NCI-H1092 (cell line): ENCODE data around the gene CRELD2.

Source experiments
- DNase-seq: peaks from one replicate; lab custom pipeline; 2025; lab: John Stamatoyannopoulos, UW

CRELD2 gene

DNA sequence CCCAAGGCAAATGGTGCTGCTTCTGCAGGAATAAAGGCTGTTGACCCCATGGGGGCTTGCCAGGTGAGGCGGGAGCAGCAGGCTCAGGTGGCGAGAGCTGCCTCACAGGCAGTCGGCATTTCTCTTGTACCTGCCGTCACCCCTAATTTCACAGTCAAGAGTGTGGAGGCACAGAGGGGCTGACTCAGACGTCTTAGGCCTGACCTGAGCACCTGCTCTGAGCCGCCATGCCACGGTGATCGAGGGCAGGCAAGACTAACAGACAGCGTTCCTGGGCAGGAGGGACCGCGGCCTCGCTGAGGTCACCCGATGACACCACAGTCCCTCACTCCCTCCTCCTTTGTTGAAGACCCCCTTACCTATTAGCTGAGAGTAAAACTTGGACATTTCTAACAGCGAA is 5.4 kb upstream of the CRELD2 start:
- DNase-seq, result no peak

- DNase-seq, result no peak
Observed at GRCh38 chr22:49913446-49913845, 5.0 kb upstream of the CRELD2 start.

GRCh38 chr22:49914256-49914655 is 4.2 kb upstream of the CRELD2 start:
- DNase-seq, result no peak

DNA sequence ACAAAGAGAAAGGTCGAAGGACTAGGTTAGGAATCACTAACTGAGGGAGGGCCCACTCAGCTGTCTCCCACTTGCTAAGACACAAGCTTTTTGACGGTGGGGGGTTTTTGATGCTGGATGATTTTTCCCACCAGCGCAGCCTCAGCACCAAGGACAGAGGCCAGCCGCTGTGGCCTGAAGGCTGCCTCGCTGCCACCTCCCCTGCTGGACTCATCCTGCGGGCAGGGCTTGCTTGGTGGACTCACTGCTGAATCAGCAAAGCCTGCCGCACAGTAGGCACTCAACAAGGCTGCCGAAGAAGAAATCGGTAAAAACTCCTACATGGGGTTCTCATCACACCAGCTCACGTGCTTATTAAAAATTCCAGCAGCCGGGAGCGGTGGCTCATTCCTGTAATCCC is 2.8 kb upstream of the CRELD2 start:
- no peak for DNase-seq

- no peak for DNase-seq
Observed at GRCh38 chr22:49916831-49917230, 1.6 kb upstream of the CRELD2 start.

DNA sequence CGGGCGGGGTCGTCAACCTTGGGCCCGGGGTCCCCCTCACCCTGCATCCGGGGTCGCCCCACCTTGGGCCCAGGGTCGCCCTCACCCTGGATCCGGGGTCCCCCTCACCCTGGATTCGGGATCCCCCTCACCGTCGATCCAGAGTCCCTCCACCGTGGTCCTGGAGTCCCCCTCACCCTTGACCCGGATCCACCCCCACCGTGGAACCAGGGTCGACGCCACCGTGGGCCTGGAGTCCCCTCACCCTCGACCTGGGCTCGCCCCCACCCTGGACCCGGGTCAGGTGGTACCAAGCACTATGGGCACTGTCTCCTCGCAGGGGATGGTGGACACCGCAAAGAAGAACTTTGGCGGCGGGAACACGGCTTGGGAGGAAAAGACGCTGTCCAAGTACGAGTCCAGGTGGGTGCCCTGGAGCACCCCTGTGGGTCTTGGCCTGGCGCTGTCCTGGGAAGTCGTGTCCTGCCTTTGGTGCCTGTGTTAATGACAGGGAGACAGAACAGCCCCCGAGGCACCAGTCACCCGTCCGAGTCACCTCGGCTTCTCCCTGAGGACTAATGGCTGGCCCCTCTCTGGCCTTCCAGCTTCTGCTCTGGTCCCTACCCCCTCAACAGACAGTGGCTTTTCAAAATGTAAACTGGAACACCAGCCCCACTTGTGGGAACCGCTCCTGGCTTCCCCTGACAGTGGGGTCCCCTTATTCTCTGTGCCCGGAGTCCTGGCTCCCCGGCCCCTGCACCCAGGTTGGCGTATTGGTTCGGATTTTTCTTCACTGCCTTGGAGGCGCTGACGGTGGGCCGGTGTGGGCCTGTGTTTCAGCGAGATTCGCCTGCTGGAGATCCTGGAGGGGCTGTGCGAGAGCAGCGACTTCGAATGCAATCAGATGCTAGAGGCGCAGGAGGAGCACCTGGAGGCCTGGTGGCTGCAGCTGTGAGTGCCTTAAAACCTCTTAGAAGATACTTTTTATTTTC is 762 bp downstream of the CRELD2 start:
- no peak for DNase-seq

GRCh38 chr22:49920859-49921258 is 2.4 kb downstream of the CRELD2 start:
- DNase-seq, result no peak

- DNase-seq, result no peak
Observed at GRCh38 chr22:49921508-49922278, 3.3 kb downstream of the CRELD2 start.

DNA sequence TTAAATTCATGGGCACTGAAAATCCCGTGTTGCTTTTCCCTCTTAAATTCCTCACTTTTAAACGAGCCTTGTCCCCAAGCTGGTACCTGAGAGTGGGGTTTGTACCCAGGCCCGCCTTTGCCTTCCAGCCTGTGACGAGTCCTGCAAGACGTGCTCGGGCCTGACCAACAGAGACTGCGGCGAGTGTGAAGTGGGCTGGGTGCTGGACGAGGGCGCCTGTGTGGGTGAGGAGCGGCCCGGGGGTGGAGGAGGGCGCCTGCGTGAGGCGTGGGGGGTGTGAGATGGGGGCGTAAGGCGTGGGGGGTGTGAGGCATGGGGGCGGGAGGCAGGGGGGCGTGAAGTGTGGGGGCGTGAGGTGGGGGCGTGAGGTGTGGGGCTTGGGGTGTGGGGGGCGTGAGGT is 4.0 kb downstream of the CRELD2 start:
- no peak for DNase-seq

DNA sequence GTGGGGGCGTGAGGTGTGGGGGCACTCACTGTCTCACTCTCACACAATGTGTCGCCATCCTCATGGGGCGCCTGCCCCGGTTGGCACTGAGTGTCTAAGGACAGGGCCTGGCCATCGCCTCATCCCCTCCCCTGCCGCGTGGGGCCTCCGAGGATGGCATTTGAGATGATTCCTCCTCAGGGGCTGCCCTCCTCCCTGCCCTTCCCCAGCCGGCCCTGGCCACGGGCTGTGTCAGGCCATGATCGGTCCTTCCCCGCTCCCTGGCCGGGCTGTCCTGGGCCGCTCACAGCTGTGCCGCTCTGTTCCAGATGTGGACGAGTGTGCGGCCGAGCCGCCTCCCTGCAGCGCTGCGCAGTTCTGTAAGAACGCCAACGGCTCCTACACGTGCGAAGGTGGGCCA is 4.5 kb downstream of the CRELD2 start:
- DNase-seq, result no peak

DNA sequence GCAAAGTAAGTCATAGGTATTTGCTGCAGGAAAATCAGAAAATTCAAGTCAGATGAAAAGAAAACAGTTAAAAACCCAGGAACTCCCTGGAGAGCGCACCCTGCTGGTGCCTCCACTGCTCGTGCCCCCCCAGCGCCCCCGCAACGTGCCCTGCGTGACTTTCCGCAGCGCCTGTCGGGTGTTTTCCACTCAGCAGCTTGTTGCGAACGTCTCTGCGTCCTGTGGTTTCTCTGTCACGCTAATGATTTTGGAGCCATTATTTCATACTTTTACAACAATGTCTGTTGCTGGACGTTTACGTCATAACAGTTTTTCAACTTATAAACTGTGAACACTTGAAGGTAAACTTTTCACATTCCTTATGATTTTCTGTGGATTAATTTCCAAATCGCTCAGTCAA is 5.0 kb downstream of the CRELD2 start:
- no peak for DNase-seq

DNA sequence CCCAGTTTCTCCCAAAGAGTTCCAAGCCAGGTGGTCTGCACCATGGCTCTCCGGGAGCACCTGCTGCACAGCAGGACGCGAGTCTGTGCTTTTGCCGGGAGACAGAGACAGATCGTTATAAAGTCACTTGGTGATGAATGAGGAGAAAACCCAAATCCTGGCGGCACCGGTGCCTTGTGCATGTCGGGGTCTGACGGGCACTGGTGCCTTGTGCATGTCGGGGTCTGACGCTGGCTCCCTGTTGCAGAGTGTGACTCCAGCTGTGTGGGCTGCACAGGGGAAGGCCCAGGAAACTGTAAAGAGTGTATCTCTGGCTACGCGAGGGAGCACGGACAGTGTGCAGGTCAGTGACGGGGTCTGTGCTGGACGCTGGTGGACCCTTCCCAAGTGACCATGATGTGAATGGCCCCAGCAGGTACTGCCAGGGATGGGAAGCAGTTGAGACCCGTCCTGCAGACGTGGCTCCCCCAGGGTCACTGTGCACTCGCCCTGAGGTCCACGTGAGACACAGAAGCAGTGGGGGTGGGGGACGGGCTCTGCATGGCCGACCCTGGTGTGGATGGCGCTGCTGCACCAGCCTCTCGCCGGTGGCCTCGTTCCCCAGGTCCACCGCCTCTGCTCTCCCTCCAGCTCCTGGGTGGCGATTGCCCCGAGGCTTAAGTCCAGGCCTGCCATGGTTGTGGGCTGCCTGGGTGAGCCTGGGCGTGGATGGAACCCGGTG is 5.8 kb downstream of the CRELD2 start:
- no peak for DNase-seq

DNA sequence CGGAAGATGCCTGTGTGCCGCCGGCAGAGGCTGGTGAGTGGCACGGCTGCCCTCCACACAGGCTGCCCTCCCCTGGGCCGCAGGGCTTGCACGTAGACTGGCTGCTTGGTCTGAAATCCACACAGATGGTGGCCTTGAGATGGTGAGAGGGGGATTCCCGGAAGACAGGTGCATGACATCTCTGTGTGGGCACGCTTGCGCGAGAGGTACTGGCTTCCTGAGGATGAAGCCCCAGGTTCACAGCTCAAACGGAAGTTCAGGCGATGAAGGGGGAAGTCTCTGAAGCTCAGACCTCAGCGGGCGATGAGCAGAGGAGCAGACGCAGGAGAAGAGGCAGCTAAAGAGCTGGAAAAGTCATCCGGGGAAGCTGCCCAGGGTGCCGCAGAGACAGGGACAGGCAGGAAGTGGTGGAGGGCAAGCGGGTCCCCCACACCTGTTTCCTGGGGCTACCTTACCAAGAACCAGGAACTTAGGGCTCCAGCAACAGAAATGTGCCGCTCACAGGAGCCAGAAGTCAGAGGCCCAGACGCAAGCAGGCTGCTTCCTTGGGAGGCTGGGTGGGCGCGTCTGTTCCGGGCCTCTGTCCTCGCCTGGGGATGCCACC is 7.2 kb downstream of the CRELD2 start:
- no peak for DNase-seq

DNA sequence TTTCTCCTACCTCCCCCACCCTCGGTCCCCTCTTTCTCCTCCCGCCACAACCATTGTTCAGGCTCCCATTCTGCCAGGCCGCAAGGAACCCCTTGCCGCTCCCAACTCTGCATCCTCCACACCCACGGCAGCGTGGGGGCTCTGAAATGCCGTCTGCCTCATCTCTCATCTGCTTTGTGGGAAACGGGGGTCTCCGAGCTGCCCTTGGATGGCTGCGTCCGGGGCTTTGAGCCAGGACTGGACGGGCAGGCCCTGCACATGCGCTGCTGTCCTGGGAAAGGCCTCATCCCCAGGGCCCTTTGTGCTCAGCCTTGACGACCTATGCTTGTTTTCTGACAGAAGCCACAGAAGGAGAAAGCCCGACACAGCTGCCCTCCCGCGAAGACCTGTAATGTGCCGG is 8.5 kb downstream of the CRELD2 start:
- DNase-seq, result no peak

- no peak for DNase-seq
Observed at GRCh38 chr22:49927483-49928184, 9.2 kb downstream of the CRELD2 start.

DNA sequence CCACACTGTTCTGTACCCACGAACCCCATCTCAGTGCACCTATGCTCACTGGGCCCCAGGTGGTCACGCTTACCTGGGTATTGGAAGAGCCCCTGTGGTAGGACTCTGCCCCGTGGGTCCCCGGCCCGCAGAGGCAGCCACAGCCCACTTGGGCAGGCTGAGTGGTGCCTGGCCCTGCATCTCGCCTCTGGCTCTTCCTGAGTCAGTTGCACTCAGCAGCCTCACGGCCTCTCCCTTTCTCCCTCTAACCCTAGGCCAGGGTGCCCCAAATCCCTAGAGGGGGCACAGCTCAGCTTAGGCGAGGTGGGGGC is 9.7 kb downstream of the CRELD2 start:
- no peak for DNase-seq

GRCh38 chr22:49928555-49929210 is 10.2 kb downstream of the CRELD2 start:
- no peak for DNase-seq

DNA sequence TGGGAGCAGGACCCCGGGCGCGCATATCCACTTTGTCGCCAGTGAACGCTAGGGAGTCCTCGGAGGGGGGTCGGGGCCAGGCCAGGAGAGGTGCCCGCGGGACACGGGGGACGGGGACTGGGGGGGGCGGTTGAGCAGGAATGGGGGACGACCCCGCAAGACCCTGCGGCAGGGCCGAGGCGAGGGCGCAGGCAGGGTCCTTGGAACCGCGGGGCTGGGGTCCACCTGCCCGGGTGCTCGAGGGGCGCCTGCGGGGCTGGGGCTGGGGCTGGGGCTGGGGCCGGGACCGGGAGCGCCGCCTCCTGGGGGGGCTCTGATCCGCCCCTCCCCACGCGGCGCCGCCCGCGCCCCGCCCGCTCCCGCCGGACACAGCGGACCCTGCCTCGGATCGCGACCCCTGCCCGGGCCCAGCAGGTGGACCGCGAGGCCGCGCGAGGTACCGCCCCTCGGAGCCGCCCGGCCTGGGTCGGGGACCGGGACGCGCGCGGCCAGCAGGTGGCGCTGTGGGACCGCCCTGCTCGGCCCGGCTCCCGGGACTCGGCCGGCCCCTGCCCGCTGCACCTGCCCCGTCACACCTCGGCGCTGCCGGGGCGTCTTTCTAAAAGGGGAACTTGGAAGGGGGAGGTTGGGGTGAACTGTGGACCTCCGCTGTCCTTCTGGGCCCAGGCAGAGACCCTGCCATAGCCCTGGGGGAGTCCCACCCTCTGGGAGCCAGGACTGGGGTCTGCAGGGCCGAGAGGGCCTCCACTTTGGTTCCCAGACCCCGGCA is 11.0 kb downstream of the CRELD2 start:
- DNase-seq, result no peak

GRCh38 chr22:49929994-49930575 is 11.7 kb downstream of the CRELD2 start:
- no peak for DNase-seq
